WI38 (cell line): ENCODE results near the gene TCHP.

Source experiments
- H3K4me3 ChIP-seq: 2 replicates; pipeline ENCODE4 v1.5.1; 2011; ENCODE audit warnings: low read depth, mild to moderate bottlenecking, control low read depth, low read length
- CTCF ChIP-seq: IDR thresholded peaks from 2 replicates; pipeline ENCODE4 v1.5.1; 2012; ENCODE audit warnings: low read depth, mild to moderate bottlenecking, control low read depth, low read length

TCHP gene

GRCh38 chr12:109966546-109966945, 66.5 kb downstream of the TCHP start:
- TF ChIP-seq CTCF: no peak
- H3K4me3 ChIP-seq: no peak overlapping the region

- TF ChIP-seq CTCF: no peak
- H3K4me3 ChIP-seq: no peak overlapping the region
Measured at GRCh38 chr12:109967383-109968031, 67.4 kb downstream of the TCHP start.
